OCI-LY7 (cell line): ENCODE data around the gene WWOX. TPM values are rescaled to one million over a fixed set of nuclear protein-coding genes. Genes with fewer than 3 reads are reported as not detected.

ENCODE experiments used
- BruUV-seq: library from RNA; stranded (reverse); fragments of 400-500 nt; replicated peaks from 2 replicates; lab custom pipeline; 2021; lab: Mats Ljungman, UMichigan
- CTCF ChIA-PET: fragments of 300-600 bp; sonication (Branson Sonifier 250); formaldehyde crosslinking; loops from one replicate; lab custom pipeline; 2022; ENCODE audit warnings: antibody characterized with exemption; ENCODE audit not compliant: unreplicated experiment; lab: Charles Lee
- POLR2A ChIA-PET: fragments of 300-600 bp; sonication (Branson Sonifier 250); formaldehyde crosslinking; loops from one replicate; lab custom pipeline; 2022; ENCODE audit warnings: antibody characterized with exemption; lab: Charles Lee
- DNase-seq: peaks from one replicate; pipeline ENCODE4 v3.0.0-alpha.2; 2015; ENCODE audit warnings: low spot score
- H2AFZ ChIP-seq: fragments of 200-600 bp; sonication (generic), shearing (Covaris generic); 2 replicates; pipeline ENCODE4 v1.6.1; 2014; ENCODE audit warnings: mild to moderate bottlenecking, antibody characterized with exemption, low read length, moderate library complexity
- H3K27ac ChIP-seq: fragments of 200-600 bp; sonication (generic); 2 replicates; pipeline ENCODE4 v1.5.1; 2014; ENCODE audit warnings: mixed run types, low read depth, mild to moderate bottlenecking, moderate library complexity, low read length, inconsistent platforms; ENCODE audit not compliant: poor library complexity, severe bottlenecking
- H3K36me3 ChIP-seq: fragments of 200-600 bp; sonication (generic); 2 replicates; pipeline ENCODE4 v1.6.1; 2014; ENCODE audit warnings: mild to moderate bottlenecking, antibody characterized with exemption, low read length, moderate library complexity, mixed read lengths; ENCODE audit not compliant: insufficient read depth
- H3K4me1 ChIP-seq: fragments of 200-600 bp; sonication (generic); 2 replicates; pipeline ENCODE4 v1.5.1; 2014; ENCODE audit warnings: mild to moderate bottlenecking, low read length; ENCODE audit not compliant: insufficient read depth, poor library complexity, severe bottlenecking
- H3K4me2 ChIP-seq: fragments of 200-600 bp; sonication (generic); 2 replicates; pipeline ENCODE4 v1.6.1; 2014; ENCODE audit warnings: mild to moderate bottlenecking, low read length
- H3K4me3 ChIP-seq: fragments of 200-600 bp; sonication (generic); 2 replicates; pipeline ENCODE4 v1.5.1; 2014; ENCODE audit warnings: mild to moderate bottlenecking, low read depth, low read length; ENCODE audit not compliant: poor library complexity, severe bottlenecking
- H3K79me2 ChIP-seq: fragments of 200-600 bp; sonication (generic); 2 replicates; pipeline ENCODE4 v1.6.1; 2016; ENCODE audit warnings: low read depth, mild to moderate bottlenecking, low read length, moderate library complexity, mixed read lengths; ENCODE audit not compliant: insufficient read depth
- H3K9me2 ChIP-seq: fragments of 200-600 bp; sonication (generic); 2 replicates; pipeline ENCODE4 v1.6.1; 2016; ENCODE audit warnings: mild to moderate bottlenecking, low read length, mixed read lengths; ENCODE audit not compliant: insufficient read depth
- H3K9me3 ChIP-seq: fragments of 200-600 bp; sonication (generic); 2 replicates; pipeline ENCODE4 v1.6.1; 2014; ENCODE audit warnings: mild to moderate bottlenecking, mixed run types, low read length, mixed read lengths
- H4K20me1 ChIP-seq: fragments of 200-600 bp; sonication (generic); 2 replicates; pipeline ENCODE4 v1.6.1; 2014; ENCODE audit warnings: mild to moderate bottlenecking, antibody characterized with exemption, low read length, moderate library complexity, mixed read lengths; ENCODE audit not compliant: insufficient read depth
- EZH2phosphoT487 ChIP-seq: fragments of 200-600 bp; sonication (generic); IDR thresholded peaks from 2 replicates; pipeline ENCODE4 v1.6.1; 2018; ENCODE audit warnings: low read depth, borderline replicate concordance, mild to moderate bottlenecking, mixed run types, antibody characterized with exemption, low read length, moderate library complexity, mixed read lengths
- intact Hi-C: fragments of 100-400 bp; cut with micrococcal nuclease; formaldehyde crosslinking; loops from one replicate; pipeline ENCODE4 v1.10.0; 2022; ENCODE audit not compliant: unreplicated experiment
- total RNA-seq, 2 experiments: library from RNA; depleted of rRNA in 1 of 2; stranded (reverse); fragments of >200 nt in 1 of 2; shearing (Covaris generic) in 1 of 2; gene quantifications; 2 replicates each; pipeline ENCODE4 v1.2.3, GENCODE V29; 2014 to 2022
- TF ChIP-seq, protein P1 (sequence below): fragments of 200-600 bp; sonication (generic); conservative IDR thresholded peaks from 2 replicates; pipeline ENCODE4 v1.5.1; 2014; ENCODE audit warnings: mild to moderate bottlenecking, antibody characterized with exemption, low read length, moderate library complexity, mixed read lengths

The WWOX gene
- total RNA-seq, 2 experiments from 2014 or later: 40.2 to 47.6 TPM

DNA sequence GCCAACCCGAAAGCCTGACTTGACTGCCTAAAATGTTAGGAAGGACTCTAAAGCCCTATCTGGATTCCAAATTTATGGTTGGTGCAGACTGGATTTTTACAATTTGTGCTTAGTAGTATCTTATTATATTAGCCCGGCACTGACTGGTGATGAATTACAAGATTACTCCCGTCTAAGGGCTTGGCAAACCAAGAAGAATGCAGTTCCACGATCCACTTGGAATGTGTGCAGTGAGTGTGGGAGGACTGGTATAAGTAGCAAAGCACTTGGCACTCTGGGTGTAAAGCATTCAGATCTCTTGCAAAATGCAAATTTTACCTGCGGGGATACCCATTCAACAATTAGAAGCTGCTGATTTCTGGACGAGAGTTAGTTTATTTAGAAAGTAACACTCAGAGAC is 961.7 kb downstream of the WWOX start:
- Histone ChIP-seq H3K36me3 (no peaks in the 10 kb centered on the region), H3K9me2 (no peaks in the 10 kb centered on the region), H3K79me2 (no peaks in the 10 kb centered on the region), H4K20me1 (no peaks in the 10 kb centered on the region), H3K4me1 (no peaks in the 10 kb centered on the region), H3K4me3 (no peak overlapping the region), H3K27ac (no peak overlapping the region), H3K4me2 (no peak overlapping the region), H3K9me3 (no peaks in the 10 kb centered on the region), H2AFZ (no peak overlapping the region)
- intact Hi-C loops: no loop called here
- no peak for TF ChIP-seq EZH2phosphoT487
- TF ChIP-seq, protein P1, sequence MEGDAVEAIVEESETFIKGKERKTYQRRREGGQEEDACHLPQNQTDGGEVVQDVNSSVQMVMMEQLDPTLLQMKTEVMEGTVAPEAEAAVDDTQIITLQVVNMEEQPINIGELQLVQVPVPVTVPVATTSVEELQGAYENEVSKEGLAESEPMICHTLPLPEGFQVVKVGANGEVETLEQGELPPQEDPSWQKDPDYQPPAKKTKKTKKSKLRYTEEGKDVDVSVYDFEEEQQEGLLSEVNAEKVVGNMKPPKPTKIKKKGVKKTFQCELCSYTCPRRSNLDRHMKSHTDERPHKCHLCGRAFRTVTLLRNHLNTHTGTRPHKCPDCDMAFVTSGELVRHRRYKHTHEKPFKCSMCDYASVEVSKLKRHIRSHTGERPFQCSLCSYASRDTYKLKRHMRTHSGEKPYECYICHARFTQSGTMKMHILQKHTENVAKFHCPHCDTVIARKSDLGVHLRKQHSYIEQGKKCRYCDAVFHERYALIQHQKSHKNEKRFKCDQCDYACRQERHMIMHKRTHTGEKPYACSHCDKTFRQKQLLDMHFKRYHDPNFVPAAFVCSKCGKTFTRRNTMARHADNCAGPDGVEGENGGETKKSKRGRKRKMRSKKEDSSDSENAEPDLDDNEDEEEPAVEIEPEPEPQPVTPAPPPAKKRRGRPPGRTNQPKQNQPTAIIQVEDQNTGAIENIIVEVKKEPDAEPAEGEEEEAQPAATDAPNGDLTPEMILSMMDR: no peak
- CTCF ChIA-PET: no interaction called here
- POLR2A ChIA-PET: interaction anchor here (0.6 kb wide), 1 partner anchor 80 kb away, joined by 3 read pairs; no protein-coding TSS in a partner anchor
- no peak for DNase-seq
- BruUV-seq: no TSS peak

DNA sequence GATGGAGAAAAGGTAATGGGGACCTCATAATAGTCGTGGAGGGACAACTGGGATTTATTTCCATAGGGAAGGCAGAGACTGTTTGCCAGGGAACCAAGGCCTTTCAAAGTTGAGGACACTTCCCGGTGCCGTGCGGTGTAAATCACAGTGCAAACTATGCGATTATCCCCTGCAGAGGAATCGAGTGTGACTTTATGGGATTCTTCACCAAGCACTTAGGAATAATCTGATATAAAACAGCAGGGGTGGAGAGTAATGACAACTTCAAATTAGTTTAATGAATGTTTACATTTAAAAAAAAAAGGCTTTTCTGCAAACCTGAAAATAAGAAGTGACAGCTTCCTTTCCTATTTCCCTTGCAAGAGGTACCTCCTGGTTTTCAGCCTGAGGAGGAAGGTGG is 962.9 kb downstream of the WWOX start:
- no peak overlapping the region for H3K4me2 ChIP-seq
- H3K4me3 ChIP-seq: no peak overlapping the region
- H2AFZ ChIP-seq: no peak overlapping the region
- no peaks in the 10 kb centered on the region for H3K36me3 ChIP-seq
- no peak overlapping the region for H3K27ac ChIP-seq
- H4K20me1 ChIP-seq: no peaks in the 10 kb centered on the region
- CTCF ChIA-PET: no interaction called here
- BruUV-seq: no TSS peak
- intact Hi-C loops: no loop called here
- no peaks in the 10 kb centered on the region for H3K79me2 ChIP-seq
- no peaks in the 10 kb centered on the region for H3K4me1 ChIP-seq
- POLR2A ChIA-PET: no interaction called here
- no peak for DNase-seq
- H3K9me3 ChIP-seq: no peaks in the 10 kb centered on the region
- no peak for TF ChIP-seq EZH2phosphoT487
- TF ChIP-seq, protein P1: no peak
- no peaks in the 10 kb centered on the region for H3K9me2 ChIP-seq

DNA sequence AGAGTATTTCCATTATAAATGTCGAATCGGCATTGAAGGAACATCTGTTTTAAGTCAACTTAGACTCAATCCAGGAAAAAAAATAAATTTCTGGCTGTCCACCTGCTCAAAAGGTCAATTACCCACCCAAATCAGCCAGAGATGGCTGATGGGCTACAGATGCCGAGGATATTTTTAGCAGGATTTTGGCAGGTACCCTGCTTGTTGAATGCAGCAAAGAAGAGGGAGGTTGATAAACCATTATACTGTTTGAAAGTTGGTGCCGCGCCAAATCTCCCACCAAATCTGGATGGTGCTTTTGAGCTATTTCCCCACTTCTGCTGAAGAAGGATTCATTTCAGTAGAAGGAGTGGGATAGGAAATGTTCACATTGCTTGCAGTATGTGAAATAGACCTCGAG is 963.4 kb downstream of the WWOX start:
- Histone ChIP-seq H2AFZ (no peak overlapping the region), H3K79me2 (no peaks in the 10 kb centered on the region), H3K36me3 (no peaks in the 10 kb centered on the region), H3K9me3 (no peaks in the 10 kb centered on the region), H3K9me2 (no peaks in the 10 kb centered on the region), H3K4me2 (no peak overlapping the region), H3K4me1 (no peaks in the 10 kb centered on the region), H3K4me3 (no peak overlapping the region), H4K20me1 (no peaks in the 10 kb centered on the region), H3K27ac (no peak overlapping the region)
- CTCF ChIA-PET: no interaction called here
- POLR2A ChIA-PET: no interaction called here
- TF ChIP-seq, protein P1: no peak
- TF ChIP-seq EZH2phosphoT487: no peak
- DNase-seq: no peak
- intact Hi-C loops: no loop called here
- BruUV-seq: no TSS peak
